ENCODE results near the gene MSRB2. TPM values are rescaled to one million over a fixed set of nuclear protein-coding genes. Genes with fewer than 3 reads are reported as not detected.
A peak's percentile ranks its signal among the peaks of the same experiment; 100 is the strongest.
"Not testable (repeated sequence)": the region's sequence is repeated elsewhere in the genome, so short reads cannot be mapped to it uniquely, and the experiment has no call there.

Gene MSRB2
- total RNA-seq, 1 donor from 2014 or later, result 45.5 TPM

- DNase-seq (ENCODE audit: low spot score), result not testable (repeated sequence)
These were observed 25.1 kb upstream of the MSRB2 start for GRCh38 chr10:23070092-23070912.

- no peak for DNase-seq (ENCODE audit: low spot score)
These were observed 24.5 kb upstream of the MSRB2 start for GRCh38 chr10:23070913-23071218.

GRCh38 chr10:23072593-23072992, 22.8 kb upstream of the MSRB2 start:
- not testable (repeated sequence) for DNase-seq (ENCODE audit: low spot score)

- no peak for DNase-seq (ENCODE audit: low spot score)
These were observed 21.9 kb upstream of the MSRB2 start for GRCh38 chr10:23073527-23073926.

GRCh38 chr10:23075672-23076071, 19.7 kb upstream of the MSRB2 start:
- no peak for DNase-seq (ENCODE audit: low spot score)

GRCh38 chr10:23078114-23078513, 17.3 kb upstream of the MSRB2 start:
- no peak for DNase-seq (ENCODE audit: low spot score)

- no peak for DNase-seq (ENCODE audit: low spot score)
These were observed 15.7 kb upstream of the MSRB2 start for GRCh38 chr10:23079700-23080099.

- no peak for DNase-seq (ENCODE audit: low spot score)
These were observed 15.1 kb upstream of the MSRB2 start for GRCh38 chr10:23080262-23080661.

GRCh38 chr10:23081221-23081750, 14.1 kb upstream of the MSRB2 start:
- no peak for DNase-seq (ENCODE audit: low spot score)

- no peak for DNase-seq (ENCODE audit: low spot score)
These were observed 13.5 kb upstream of the MSRB2 start for GRCh38 chr10:23081891-23082290.

GRCh38 chr10:23088609-23089008, 6.8 kb upstream of the MSRB2 start:
- DNase-seq (ENCODE audit: low spot score), result no peak

- DNase-seq (ENCODE audit: low spot score), result no peak
These were observed 484 bp upstream of the MSRB2 start for GRCh38 chr10:23094786-23095403.

GRCh38 chr10:23095966-23096801, 805 bp downstream of the MSRB2 start:
- peak; percentile 24 for DNase-seq (ENCODE audit: low spot score)

GRCh38 chr10:23096802-23097549, 1.6 kb downstream of the MSRB2 start:
- DNase-seq (ENCODE audit: low spot score), result peak; percentile 21

- no peak for DNase-seq (ENCODE audit: low spot score)
These were observed 3.7 kb downstream of the MSRB2 start for GRCh38 chr10:23099079-23099478.

- DNase-seq (ENCODE audit: low spot score), result peak; percentile 25
These were observed 4.4 kb downstream of the MSRB2 start for GRCh38 chr10:23099816-23100215.

GRCh38 chr10:23100331-23101030, 5.1 kb downstream of the MSRB2 start:
- no peak for DNase-seq (ENCODE audit: low spot score)

- DNase-seq (ENCODE audit: low spot score), result no peak
These were observed 11.1 kb downstream of the MSRB2 start for GRCh38 chr10:23106331-23107072.

GRCh38 chr10:23110722-23111516, 15.5 kb downstream of the MSRB2 start:
- DNase-seq (ENCODE audit: low spot score), result no peak

Measured in mucosa of gallbladder (tissue), 1 donor.